HK-2 (cell line): Measurements from ENCODE around the gene NUDT14.
A peak's percentile ranks its signal among the peaks of the same experiment; 100 is the strongest.

ENCODE experiments used
- DNase-seq: peaks from one replicate; pipeline ENCODE4 v3.0.0-alpha.2; 2018; ENCODE audit not compliant: unreplicated experiment

NUDT14 gene

GRCh38 chr14:105212541-105213300 lies 31.6 kb upstream of the NUDT14 start:
- DNase-seq, result no peak

- no peak for DNase-seq
Observed at GRCh38 chr14:105211758-105212089, 30.6 kb upstream of the NUDT14 start.

- DNase-seq, result no peak
Observed at GRCh38 chr14:105211086-105211757, 30.1 kb upstream of the NUDT14 start.

- DNase-seq, result no peak
Observed at GRCh38 chr14:105210266-105211025, 29.3 kb upstream of the NUDT14 start.

GRCh38 chr14:105209646-105210045 lies 28.5 kb upstream of the NUDT14 start:
- DNase-seq, result no peak

GRCh38 chr14:105209091-105209490 lies 28.0 kb upstream of the NUDT14 start:
- no peak for DNase-seq

- DNase-seq, result no peak
Observed at GRCh38 chr14:105208738-105209075, 27.6 kb upstream of the NUDT14 start.

- DNase-seq, result no peak
Observed at GRCh38 chr14:105207996-105208737, 27.1 kb upstream of the NUDT14 start.

GRCh38 chr14:105207460-105207901 lies 26.4 kb upstream of the NUDT14 start:
- no peak for DNase-seq

GRCh38 chr14:105206873-105207272 lies 25.8 kb upstream of the NUDT14 start:
- DNase-seq, result no peak

- no peak for DNase-seq
Observed at GRCh38 chr14:105205673-105206208, 24.6 kb upstream of the NUDT14 start.

- DNase-seq, result no peak
Observed at GRCh38 chr14:105204931-105205672, 24.0 kb upstream of the NUDT14 start.

GRCh38 chr14:105204206-105204930 lies 23.3 kb upstream of the NUDT14 start:
- DNase-seq, result peak; percentile 77

GRCh38 chr14:105203701-105204100 lies 22.6 kb upstream of the NUDT14 start:
- no peak for DNase-seq

GRCh38 chr14:105203057-105203531 lies 22.0 kb upstream of the NUDT14 start:
- DNase-seq, result peak; percentile 81

GRCh38 chr14:105201925-105202513 lies 20.9 kb upstream of the NUDT14 start:
- DNase-seq, result no peak

- no peak for DNase-seq
Observed at GRCh38 chr14:105201156-105201924, 20.2 kb upstream of the NUDT14 start.

GRCh38 chr14:105200641-105201040 lies 19.5 kb upstream of the NUDT14 start:
- no peak for DNase-seq

- DNase-seq, result no peak
Observed at GRCh38 chr14:105200074-105200473, 19.0 kb upstream of the NUDT14 start.
